ENCODE measurements around the gene SHB.

SHB gene

DNA sequence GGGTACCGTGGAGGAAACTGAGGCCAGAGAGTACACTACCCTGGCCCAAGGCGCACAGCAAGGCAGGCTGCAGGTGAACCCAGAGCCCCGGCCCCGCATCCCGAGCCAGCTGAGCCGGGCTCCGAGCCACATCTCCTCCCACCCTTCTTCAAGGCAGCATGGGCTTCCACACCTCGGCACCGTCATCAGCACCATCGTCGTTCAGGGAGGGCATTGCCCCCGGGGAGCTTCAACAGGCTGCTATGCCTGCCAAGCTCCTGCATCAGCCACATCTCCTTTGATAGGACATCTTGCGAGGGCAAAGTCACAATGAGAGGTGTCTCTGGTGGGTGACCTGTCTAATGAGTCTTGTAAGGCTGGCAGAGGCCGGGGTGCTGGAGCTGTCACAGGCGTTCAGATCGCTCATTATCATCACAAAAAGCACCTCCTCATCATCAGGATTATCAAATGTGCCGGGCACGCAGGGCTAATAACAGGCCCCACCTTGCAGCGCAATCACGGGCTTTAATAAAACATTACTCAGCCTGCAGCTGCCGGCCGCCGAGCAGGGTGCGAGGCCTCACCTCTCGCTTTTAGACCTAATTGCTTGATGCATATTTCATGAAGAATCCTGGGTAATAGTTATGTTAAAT lies 145.1 kb downstream of the SHB start:
- Histone ChIP-seq H3K14ac (ENCODE audit: low read length) (no peak overlapping the region), H3K18ac (ENCODE audit: low read length) (peak overlapping the region; percentile 3), H4K91ac (ENCODE audit: low read depth, low read length) (no peak overlapping the region), H4K8ac (ENCODE audit: low read depth, low read length) (no peak overlapping the region), H3K4me3 (ENCODE audit: low read depth, low read length) (no peak overlapping the region), H2BK12ac (ENCODE audit: low read length) (no peak overlapping the region), H3K4me1 (ENCODE audit: control insufficient read depth in 1 of 2, insufficient read depth in 2 of 2, low read length in 2 of 2) (peaks cover 24 to 35% of the 10 kb centered on the region in 2 experiments), H3K27ac (ENCODE audit: low read depth, low read length) (no peak overlapping the region), H3K9me3 (ENCODE audit: insufficient read depth, low read depth, low read length) (no peaks in the 10 kb centered on the region), H3K9ac (ENCODE audit: low read length) (no peak overlapping the region), H2AFZ (ENCODE audit: insufficient read depth, low read length, poor library complexity) (no peak overlapping the region), H2AK5ac (ENCODE audit: low read length) (peak overlapping the region; percentile 7), H3K27me3 (ENCODE audit: insufficient read depth, low read length) (no peaks in the 10 kb centered on the region), H2BK120ac (ENCODE audit: insufficient read depth, low read length, poor library complexity) (no peak overlapping the region), H2BK5ac (ENCODE audit: low read depth, low read length, poor library complexity) (no peak overlapping the region), H3K79me1 (ENCODE audit: low read length) (peaks cover 5% of the 10 kb centered on the region), H3K4me2 (ENCODE audit: low read length) (no peak overlapping the region), H4K12ac (ENCODE audit: low read depth, low read length) (no peak overlapping the region), H3K23ac (ENCODE audit: low read length) (no peak overlapping the region), H3K79me2 (ENCODE audit: control insufficient read depth, insufficient read depth, low read length, poor library complexity) (no peaks in the 10 kb centered on the region), H3K36me3 (ENCODE audit: control insufficient read depth in 1 of 2, insufficient read depth in 2 of 2, low read length in 2 of 2) (peaks cover 44 to 53% of the 10 kb centered on the region in 2 experiments), H3K4ac (ENCODE audit: low read depth, low read length) (no peak overlapping the region)
- DNase-seq: no peak
- no CpG with 5 or more reads among the region's 25 CpGs for WGBS (ENCODE audit: extremely low coverage, insufficient coverage, insufficient read length)

DNA sequence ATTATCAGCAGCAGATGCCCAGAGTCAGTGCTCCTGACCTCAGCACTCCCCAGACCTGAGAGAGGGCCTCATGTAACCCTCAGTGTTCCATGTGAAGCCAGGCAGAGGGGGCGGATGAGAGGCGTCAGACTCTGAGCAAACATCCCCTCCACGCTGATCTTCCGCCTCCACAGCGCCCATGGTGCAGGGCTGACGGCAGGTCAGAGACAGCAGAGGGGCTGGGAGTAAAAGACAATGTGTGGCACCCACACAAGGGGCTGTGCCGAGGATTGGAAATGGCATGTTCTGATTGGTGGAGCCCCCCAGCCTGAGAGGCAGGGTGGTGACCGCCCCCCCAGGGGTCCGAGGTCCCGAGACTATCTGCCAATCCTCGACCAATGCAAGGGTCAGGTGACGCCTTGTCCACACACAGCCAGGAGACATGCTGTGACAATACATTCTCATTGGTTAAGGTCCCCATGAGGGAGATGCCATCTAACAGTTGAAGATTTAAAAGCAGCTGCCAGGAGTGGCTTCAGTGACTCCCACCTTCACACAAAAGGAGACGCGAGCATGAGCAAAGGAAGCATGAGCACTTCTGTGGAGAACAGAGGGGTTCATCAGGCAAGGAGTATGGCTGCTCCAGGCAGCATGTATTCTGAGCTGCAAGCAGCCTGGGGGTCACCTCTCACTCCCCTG lies 145.8 kb downstream of the SHB start:
- H3K9ac ChIP-seq (ENCODE audit: low read length): no peak overlapping the region
- WGBS (ENCODE audit: extremely low coverage, insufficient coverage, insufficient read length): no CpG with 5 or more reads among the region's 14 CpGs
- H2AK5ac ChIP-seq (ENCODE audit: low read length): no peak overlapping the region
- no peak overlapping the region for H2BK120ac ChIP-seq (ENCODE audit: insufficient read depth, low read length, poor library complexity)
- no peaks in the 10 kb centered on the region for H3K79me2 ChIP-seq (ENCODE audit: control insufficient read depth, insufficient read depth, low read length, poor library complexity)
- no peak overlapping the region for H3K4ac ChIP-seq (ENCODE audit: low read depth, low read length)
- H3K23ac ChIP-seq (ENCODE audit: low read length): no peak overlapping the region
- no peak for DNase-seq
- H3K4me2 ChIP-seq (ENCODE audit: low read length): no peak overlapping the region
- H3K27me3 ChIP-seq (ENCODE audit: insufficient read depth, low read length): no peaks in the 10 kb centered on the region
- no peak overlapping the region for H3K4me3 ChIP-seq (ENCODE audit: low read depth, low read length)
- H2BK5ac ChIP-seq (ENCODE audit: low read depth, low read length, poor library complexity): no peak overlapping the region
- no peak overlapping the region for H2AFZ ChIP-seq (ENCODE audit: insufficient read depth, low read length, poor library complexity)
- H3K9me3 ChIP-seq (ENCODE audit: insufficient read depth, low read depth, low read length): no peaks in the 10 kb centered on the region
- peaks cover 5% of the 10 kb centered on the region for H3K79me1 ChIP-seq (ENCODE audit: low read length)
- H4K12ac ChIP-seq (ENCODE audit: low read depth, low read length): no peak overlapping the region
- H3K4me1 ChIP-seq (ENCODE audit: control insufficient read depth in 1 of 2, insufficient read depth in 2 of 2, low read length in 2 of 2): peaks cover 22 to 31% of the 10 kb centered on the region in 2 experiments
- no peak overlapping the region for H4K91ac ChIP-seq (ENCODE audit: low read depth, low read length)
- H4K8ac ChIP-seq (ENCODE audit: low read depth, low read length): no peak overlapping the region
- no peak overlapping the region for H2BK12ac ChIP-seq (ENCODE audit: low read length)
- no peak overlapping the region for H3K14ac ChIP-seq (ENCODE audit: low read length)
- H3K18ac ChIP-seq (ENCODE audit: low read length): peak overlapping the region; percentile 5
- no peak overlapping the region for H3K27ac ChIP-seq (ENCODE audit: low read depth, low read length)
- peaks cover 44 to 53% of the 10 kb centered on the region in 2 experiments for H3K36me3 ChIP-seq (ENCODE audit: control insufficient read depth in 1 of 2, insufficient read depth in 2 of 2, low read length in 2 of 2)

DNA sequence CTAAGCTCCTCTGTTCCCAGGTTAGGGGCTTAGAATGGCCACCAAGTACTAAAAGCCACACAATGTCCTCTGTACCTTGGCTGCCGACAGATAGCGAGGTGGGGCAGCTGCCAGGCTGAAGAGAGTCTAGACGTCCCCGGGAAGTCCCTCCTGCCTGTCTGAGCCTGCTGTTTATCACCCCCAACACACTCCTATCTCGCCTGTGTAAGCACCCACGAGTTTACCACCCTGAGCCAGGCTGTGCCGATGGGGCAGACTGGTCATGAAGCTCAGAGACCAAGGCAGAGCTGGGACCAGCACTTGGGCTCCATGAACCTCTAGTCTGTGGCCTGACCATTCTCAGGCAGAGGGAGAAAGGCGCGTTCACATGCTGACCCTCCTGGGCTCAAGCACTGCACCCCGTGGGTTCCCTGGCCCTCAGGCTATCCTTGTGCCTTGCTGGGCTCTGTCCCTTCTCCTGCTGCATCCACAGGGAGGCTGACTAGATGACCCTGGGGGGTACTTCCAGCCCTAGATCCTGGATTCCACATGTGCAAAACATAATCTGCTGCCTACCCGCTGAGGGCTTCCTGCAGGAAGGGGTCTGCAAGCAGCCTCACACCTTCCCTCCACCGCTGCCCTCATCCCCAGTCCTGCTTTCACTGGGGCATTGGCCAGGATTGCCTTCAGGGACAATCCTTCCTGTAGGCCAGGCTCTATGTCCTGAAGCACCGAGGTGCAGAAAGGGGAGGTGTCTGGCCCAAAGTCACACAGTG lies 146.5 kb downstream of the SHB start:
- WGBS (ENCODE audit: extremely low coverage, insufficient coverage, insufficient read length): no CpG with 5 or more reads among the region's 13 CpGs
- H3K79me2 ChIP-seq (ENCODE audit: control insufficient read depth, insufficient read depth, low read length, poor library complexity): no peaks in the 10 kb centered on the region

DNA sequence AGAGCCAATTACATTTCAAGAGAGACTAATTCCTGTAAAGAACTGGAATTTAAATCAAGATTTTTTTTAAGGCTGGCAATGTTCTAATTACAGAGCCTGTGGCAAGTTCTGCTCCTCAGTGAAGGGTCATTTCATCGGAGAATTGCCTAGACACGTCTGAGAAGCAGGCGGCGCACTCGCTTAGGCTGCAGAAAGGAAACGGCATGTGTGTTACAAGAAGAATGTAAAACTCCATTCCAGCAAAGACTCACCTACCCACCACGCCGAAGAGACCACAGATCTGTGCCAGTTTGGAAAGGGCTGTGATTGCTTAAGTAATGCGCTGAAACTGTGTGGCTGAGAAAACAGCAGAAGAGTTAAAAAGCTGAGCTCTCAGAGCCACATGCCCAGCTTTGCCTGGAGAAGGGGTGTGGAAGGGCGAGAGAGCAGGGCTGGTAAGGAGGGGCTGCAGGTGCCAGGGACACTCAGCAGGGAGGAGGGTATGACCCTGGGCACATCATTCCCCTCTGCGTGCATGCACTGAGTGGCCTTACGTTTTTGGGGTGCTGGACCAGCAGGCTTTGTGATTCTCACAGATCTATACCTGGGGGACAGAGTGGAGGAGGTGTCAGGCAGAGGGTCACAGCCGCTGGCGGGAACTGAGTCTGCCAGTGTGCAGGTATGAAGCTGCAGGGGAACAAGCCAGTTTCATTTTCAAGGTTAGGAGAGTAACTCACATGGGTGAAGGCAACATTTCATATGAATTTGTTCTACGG lies 147.3 kb downstream of the SHB start:
- no CpG with 5 or more reads among the region's 15 CpGs for WGBS (ENCODE audit: extremely low coverage, insufficient coverage, insufficient read length)
- peak; percentile 60 to 66 for DNase-seq
- H4K12ac ChIP-seq (ENCODE audit: low read depth, low read length): no peak overlapping the region

More for the DNA sequence above, 146.5 kb downstream of the SHB start:
- H2BK12ac ChIP-seq (ENCODE audit: low read length): peak overlapping the region; percentile 9
- H4K91ac ChIP-seq (ENCODE audit: low read depth, low read length): peak overlapping the region; percentile 40
- DNase-seq: no peak
- peak overlapping the region; percentile 25 for H3K18ac ChIP-seq (ENCODE audit: low read length)
- no peak overlapping the region for H4K12ac ChIP-seq (ENCODE audit: low read depth, low read length)
- H3K9me3 ChIP-seq (ENCODE audit: insufficient read depth, low read depth, low read length): no peaks in the 10 kb centered on the region
- no peak overlapping the region for H2AFZ ChIP-seq (ENCODE audit: insufficient read depth, low read length, poor library complexity)
- peaks cover 50 to 59% of the 10 kb centered on the region in 2 experiments for H3K36me3 ChIP-seq (ENCODE audit: control insufficient read depth in 1 of 2, insufficient read depth in 2 of 2, low read length in 2 of 2)
- no peak overlapping the region for H3K9ac ChIP-seq (ENCODE audit: low read length)
- H2BK5ac ChIP-seq (ENCODE audit: low read depth, low read length, poor library complexity): no peak overlapping the region
- H3K4me3 ChIP-seq (ENCODE audit: low read depth, low read length): no peak overlapping the region
- no peak overlapping the region for H3K27ac ChIP-seq (ENCODE audit: low read depth, low read length)
- H3K27me3 ChIP-seq (ENCODE audit: insufficient read depth, low read length): no peaks in the 10 kb centered on the region
- H4K8ac ChIP-seq (ENCODE audit: low read depth, low read length): no peak overlapping the region
- H3K4ac ChIP-seq (ENCODE audit: low read depth, low read length): no peak overlapping the region
- H3K14ac ChIP-seq (ENCODE audit: low read length): no peak overlapping the region
- H2BK120ac ChIP-seq (ENCODE audit: insufficient read depth, low read length, poor library complexity): peak overlapping the region; percentile 12
- H3K4me1 ChIP-seq (ENCODE audit: control insufficient read depth in 1 of 2, insufficient read depth in 2 of 2, low read length in 2 of 2): peaks cover 18 to 28% of the 10 kb centered on the region in 2 experiments
- peak overlapping the region; percentile 9 for H2AK5ac ChIP-seq (ENCODE audit: low read length)
- H3K4me2 ChIP-seq (ENCODE audit: low read length): no peak overlapping the region
- no peak overlapping the region for H3K23ac ChIP-seq (ENCODE audit: low read length)
- H3K79me1 ChIP-seq (ENCODE audit: low read length): peaks cover 2% of the 10 kb centered on the region

More for the DNA sequence above, 147.3 kb downstream of the SHB start:
- H3K4me3 ChIP-seq (ENCODE audit: low read depth, low read length): no peak overlapping the region
- H2BK5ac ChIP-seq (ENCODE audit: low read depth, low read length, poor library complexity): no peak overlapping the region
- no peak overlapping the region for H3K9ac ChIP-seq (ENCODE audit: low read length)
- peak overlapping the region; percentile 15 for H4K91ac ChIP-seq (ENCODE audit: low read depth, low read length)
- peak overlapping the region; percentile 12 for H2BK120ac ChIP-seq (ENCODE audit: insufficient read depth, low read length, poor library complexity)
- H4K8ac ChIP-seq (ENCODE audit: low read depth, low read length): no peak overlapping the region
- H2AFZ ChIP-seq (ENCODE audit: insufficient read depth, low read length, poor library complexity): no peak overlapping the region
- H3K18ac ChIP-seq (ENCODE audit: low read length): peak overlapping the region; percentile 40
- no peak overlapping the region for H3K4me2 ChIP-seq (ENCODE audit: low read length)
- peak overlapping the region; percentile 10 for H3K14ac ChIP-seq (ENCODE audit: low read length)
- H3K27ac ChIP-seq (ENCODE audit: low read depth, low read length): no peak overlapping the region
- H3K79me2 ChIP-seq (ENCODE audit: control insufficient read depth, insufficient read depth, low read length, poor library complexity): no peaks in the 10 kb centered on the region
- H3K4ac ChIP-seq (ENCODE audit: low read depth, low read length): no peak overlapping the region
- H3K27me3 ChIP-seq (ENCODE audit: insufficient read depth, low read length): no peaks in the 10 kb centered on the region
- H2AK5ac ChIP-seq (ENCODE audit: low read length): no peak overlapping the region
- H3K79me1 ChIP-seq (ENCODE audit: low read length): peaks cover 2% of the 10 kb centered on the region
- peaks cover 50 to 59% of the 10 kb centered on the region in 2 experiments for H3K36me3 ChIP-seq (ENCODE audit: control insufficient read depth in 1 of 2, insufficient read depth in 2 of 2, low read length in 2 of 2)
- H2BK12ac ChIP-seq (ENCODE audit: low read length): peak overlapping the region; percentile 50
- no peak overlapping the region for H3K23ac ChIP-seq (ENCODE audit: low read length)
- H3K4me1 ChIP-seq (ENCODE audit: control insufficient read depth in 1 of 2, insufficient read depth in 2 of 2, low read length in 2 of 2): peaks cover 18 to 26% of the 10 kb centered on the region in 2 experiments
- H3K9me3 ChIP-seq (ENCODE audit: insufficient read depth, low read depth, low read length): no peaks in the 10 kb centered on the region
